ENCODE data around the gene FAM163B.

Gene FAM163B

GRCh38 chr9:133571391-133571890 is 37.7 kb downstream of the FAM163B start:
- no peak for TF ChIP-seq CTCF (IDR thresholded peaks at IDR 0.05)

- TF ChIP-seq CTCF (IDR thresholded peaks at IDR 0.05), result no peak
Measured at GRCh38 chr9:133570691-133571080, 38.5 kb downstream of the FAM163B start.

GRCh38 chr9:133569891-133570690 is 39.1 kb downstream of the FAM163B start:
- TF ChIP-seq CTCF (IDR thresholded peaks at IDR 0.05), result no peak

- no peak for TF ChIP-seq CTCF (IDR thresholded peaks at IDR 0.05)
Measured at GRCh38 chr9:133569121-133569785, 39.9 kb downstream of the FAM163B start.

GRCh38 chr9:133568186-133568585 is 41.0 kb downstream of the FAM163B start:
- no peak for TF ChIP-seq CTCF (IDR thresholded peaks at IDR 0.05)

- no peak for TF ChIP-seq CTCF (IDR thresholded peaks at IDR 0.05)
Measured at GRCh38 chr9:133566817-133567216, 42.4 kb downstream of the FAM163B start.

- no peak for TF ChIP-seq CTCF (IDR thresholded peaks at IDR 0.05)
Measured at GRCh38 chr9:133566382-133566781, 42.8 kb downstream of the FAM163B start.
